HFFc6 (cell line): ENCODE measurements around the gene AKAP6. TPM values are rescaled to one million over a fixed set of nuclear protein-coding genes. Genes with fewer than 3 reads are reported as not detected.

Source experiments
- DNase-seq: peaks from one replicate; pipeline ENCODE4 v3.0.0-alpha.2; 2018
- H3K27ac Mint-ChIP-seq: 2 replicates; pipeline ENCODE4 v1.8.0; 2020; ENCODE audit warnings: mild to moderate bottlenecking, mixed read lengths
- H3K27me3 Mint-ChIP-seq: 2 replicates; pipeline ENCODE4 v1.8.0; 2021; ENCODE audit warnings: mild to moderate bottlenecking, moderate library complexity, mixed read lengths; ENCODE audit not compliant: insufficient read depth
- H3K36me3 Mint-ChIP-seq: 2 replicates; pipeline ENCODE4 v1.8.0; 2021; ENCODE audit warnings: low read depth, mixed read lengths
- H3K4me1 Mint-ChIP-seq: 2 replicates; pipeline ENCODE4 v1.8.0; 2020; ENCODE audit warnings: low read depth, mixed read lengths
- H3K4me3 Mint-ChIP-seq: 2 replicates; pipeline ENCODE4 v1.8.0; 2020; ENCODE audit warnings: mild to moderate bottlenecking, moderate library complexity, mixed read lengths
- H3K9me3 Mint-ChIP-seq: 2 replicates; pipeline ENCODE4 v1.8.0; 2020; ENCODE audit warnings: mild to moderate bottlenecking, mixed read lengths
- CTCF ChIP-seq: fragments of 200-600 bp; sonication (generic); IDR thresholded peaks from 2 replicates; pipeline ENCODE4 v1.5.0; 2021; ENCODE audit warnings: antibody characterized with exemption, mild to moderate bottlenecking
- total RNA-seq, 6 experiments: library from RNA; stranded (reverse); fragmentation: NEBNext Ultra II Directional; extraction: Animal tissue kit (Norgen Biotek cat#: 25700); gene quantifications; 2 replicates in 1 of 6; 3 replicates in 5 of 6; pipeline ENCODE4 v1.2.3, GENCODE V29; 2021

The AKAP6 gene
- total RNA-seq, 6 experiments from 2014 or later = 6.1 to 9.8 (median 6.5) TPM

- no peak for TF ChIP-seq CTCF
- Mint-ChIP-seq H3K27ac (peak overlapping the region; percentile 61), H3K9me3 (no peaks in the 10 kb centered on the region), H3K4me3 (peak overlapping the region; percentile 29; the same call in 1 of the 2 replicates), H3K36me3 (no peaks in the 10 kb centered on the region), H3K4me1 (peaks cover 73% of the 10 kb centered on the region), H3K27me3 (no peaks in the 10 kb centered on the region)
- DNase-seq = peak; percentile 85
Observed at GRCh38 chr14:32400480-32400879, 71.4 kb downstream of the AKAP6 start.

- Mint-ChIP-seq H3K4me3 (no peak overlapping the region), H3K36me3 (no peaks in the 10 kb centered on the region), H3K27ac (no peak overlapping the region), H3K27me3 (peaks cover 2% of the 10 kb centered on the region; the same call in 1 of the 2 replicates), H3K4me1 (peaks cover 71% of the 10 kb centered on the region), H3K9me3 (no peaks in the 10 kb centered on the region)
- no peak for DNase-seq
- no peak for TF ChIP-seq CTCF
Observed at GRCh38 chr14:32403021-32403420, 73.9 kb downstream of the AKAP6 start.

GRCh38 chr14:32403688-32404087 is 74.6 kb downstream of the AKAP6 start:
- Mint-ChIP-seq H3K27me3 (peaks cover 2% of the 10 kb centered on the region; the same call in 1 of the 2 replicates), H3K9me3 (no peaks in the 10 kb centered on the region), H3K36me3 (no peaks in the 10 kb centered on the region), H3K27ac (no peak overlapping the region), H3K4me1 (peaks cover 66% of the 10 kb centered on the region), H3K4me3 (no peak overlapping the region)
- TF ChIP-seq CTCF = no peak
- DNase-seq = no peak

- Mint-ChIP-seq H3K27me3 (peaks cover 4% of the 10 kb centered on the region; the same call in 1 of the 2 replicates), H3K4me3 (no peak overlapping the region), H3K9me3 (no peaks in the 10 kb centered on the region), H3K27ac (no peak overlapping the region), H3K4me1 (peaks cover 64% of the 10 kb centered on the region), H3K36me3 (no peaks in the 10 kb centered on the region)
- DNase-seq = no peak
- no peak for TF ChIP-seq CTCF
Observed at GRCh38 chr14:32404784-32405573, 75.9 kb downstream of the AKAP6 start.

GRCh38 chr14:32405856-32406255 is 76.8 kb downstream of the AKAP6 start:
- peaks cover 4% of the 10 kb centered on the region; the same call in 1 of the 2 replicates for H3K27me3 Mint-ChIP-seq
- peaks cover 59% of the 10 kb centered on the region for H3K4me1 Mint-ChIP-seq
- no peaks in the 10 kb centered on the region for H3K9me3 Mint-ChIP-seq

More at GRCh38 chr14:32405856-32406255, 76.8 kb downstream of the AKAP6 start:
- DNase-seq = no peak
- peak; percentile 27 for TF ChIP-seq CTCF
- Mint-ChIP-seq H3K27ac (no peak overlapping the region), H3K4me3 (no peak overlapping the region), H3K36me3 (no peaks in the 10 kb centered on the region)
